ENCODE data around the gene EXOG. TPM values are rescaled to one million over a fixed set of nuclear protein-coding genes. Genes with fewer than 3 reads are reported as not detected.

EXOG gene
- polyA plus RNA-seq, 1 donor from 2014 or later = 45.6 TPM

GRCh38 chr3:38475716-38476115 is 20.4 kb upstream of the EXOG start:
- H3K9me3 ChIP-seq (ENCODE audit: low read length) = no peaks in the 10 kb centered on the region
- H3F3A ChIP-seq (ENCODE audit: insufficient read depth, low read length, poor library complexity, severe bottlenecking) = no peaks in the 10 kb centered on the region
- peaks cover 56% of the 10 kb centered on the region for H3K79me2 ChIP-seq (replicated peaks; ENCODE audit: insufficient read depth, low read length)
- peaks cover 5% of the 10 kb centered on the region for H4K20me1 ChIP-seq (ENCODE audit: insufficient read depth)
- H3K4me2 ChIP-seq (ENCODE audit: low read length) = no peak overlapping the region
- no peak overlapping the region for H3K9ac ChIP-seq (ENCODE audit: low read length)
- H3K4me3 ChIP-seq (ENCODE audit: low read length) = no peak overlapping the region
- H3K9me2 ChIP-seq (ENCODE audit: insufficient read depth, low read length) = no peaks in the 10 kb centered on the region
- TF ChIP-seq EP300 (conservative IDR thresholded peaks at IDR 0.05; ENCODE audit: poor library complexity, severe bottlenecking) (no peak), CTCF (IDR thresholded peaks at IDR 0.05; ENCODE audit: poor library complexity, severe bottlenecking) (no peak), RAD21 (conservative IDR thresholded peaks at IDR 0.05) (no peak), MXI1 (conservative IDR thresholded peaks at IDR 0.05; ENCODE audit: poor library complexity, severe bottlenecking) (no peak), POLR2AphosphoS5 (IDR thresholded peaks at IDR 0.05) (no peak), EZH2 (IDR thresholded peaks at IDR 0.05; ENCODE audit: borderline replicate concordance, insufficient read depth, low read length, poor library complexity, severe bottlenecking) (no peak), SMC3 (conservative IDR thresholded peaks at IDR 0.05; ENCODE audit: poor library complexity) (no peak), TAF1 (IDR thresholded peaks at IDR 0.05; ENCODE audit: low read depth) (no peak), REST (IDR thresholded peaks at IDR 0.05; ENCODE audit: borderline replicate concordance) (no peak)
- H3K27me3 ChIP-seq (ENCODE audit: insufficient read depth, low read depth, low read length) = no peaks in the 10 kb centered on the region
- no peaks in the 10 kb centered on the region for H3K36me3 ChIP-seq (ENCODE audit: insufficient read depth, low read length)
- no peak overlapping the region for H3K27ac ChIP-seq (ENCODE audit: low read length)
- no peak overlapping the region for H2AFZ ChIP-seq (ENCODE audit: low read depth, low read length)

GRCh38 chr3:38476157-38476756 is 19.9 kb upstream of the EXOG start:
- peaks cover 5% of the 10 kb centered on the region for H4K20me1 ChIP-seq (ENCODE audit: insufficient read depth)

More at GRCh38 chr3:38476157-38476756, 19.9 kb upstream of the EXOG start:
- Histone ChIP-seq H3F3A (ENCODE audit: insufficient read depth, low read length, poor library complexity, severe bottlenecking) (no peaks in the 10 kb centered on the region), H3K4me3 (ENCODE audit: low read length) (no peak overlapping the region), H3K27me3 (ENCODE audit: insufficient read depth, low read depth, low read length) (no peaks in the 10 kb centered on the region), H3K79me2 (replicated peaks; ENCODE audit: insufficient read depth, low read length) (peaks cover 50% of the 10 kb centered on the region), H3K27ac (ENCODE audit: low read length) (no peak overlapping the region), H3K36me3 (ENCODE audit: insufficient read depth, low read length) (no peaks in the 10 kb centered on the region), H3K9ac (ENCODE audit: low read length) (no peak overlapping the region), H3K9me3 (ENCODE audit: low read length) (no peaks in the 10 kb centered on the region), H3K4me2 (ENCODE audit: low read length) (no peak overlapping the region), H2AFZ (ENCODE audit: low read depth, low read length) (no peak overlapping the region), H3K9me2 (ENCODE audit: insufficient read depth, low read length) (no peaks in the 10 kb centered on the region)
- TF ChIP-seq SMC3 (conservative IDR thresholded peaks at IDR 0.05; ENCODE audit: poor library complexity) = no peak
- TF ChIP-seq TAF1 (IDR thresholded peaks at IDR 0.05; ENCODE audit: low read depth) = no peak
- no peak for TF ChIP-seq EZH2 (IDR thresholded peaks at IDR 0.05; ENCODE audit: borderline replicate concordance, insufficient read depth, low read length, poor library complexity, severe bottlenecking)
- no peak for TF ChIP-seq EP300 (conservative IDR thresholded peaks at IDR 0.05; ENCODE audit: poor library complexity, severe bottlenecking)
